Heart left ventricle (tissue), 16 donors: Measurements from ENCODE around the gene ABCC1. TPM values are rescaled to one million over a fixed set of nuclear protein-coding genes. Genes with fewer than 3 reads are reported as not detected.

Source experiments
- ATAC-seq, 4 donors: fragments of 200-7000 bp; cut with Tn5 transposase; one replicate each; pipeline ENCODE4 v1.9.1; 2020 to 2022; ENCODE audit warnings: moderate library complexity in 4 of 4, mild to moderate bottlenecking in 3 of 4, moderate number of reproducible peaks in 1 of 4
- DNase-seq, 5 donors: peaks; one replicate each; pipeline ENCODE4 v3.0.0-alpha.2; 2020
- H3K27ac ChIP-seq, 12 donors: fragments of 200-600 bp; sonication (generic) in 4 of 12; one replicate each; pipeline versions ENCODE4 v1.5.0 to v1.8.0; 2016 to 2022; ENCODE audit warnings: mild to moderate bottlenecking in 2 of 12
- H3K27me3 ChIP-seq, 9 donors: fragments of 200-600 bp; sonication (generic) in 2 of 9; one replicate each; pipeline versions ENCODE4 v1.5.1 to v1.8.0; 2016 to 2022; ENCODE audit warnings: mild to moderate bottlenecking in 3 of 9
- H3K36me3 ChIP-seq, 9 donors: fragments of 200-600 bp; sonication (generic) in 2 of 9; one replicate each; pipeline versions ENCODE4 v1.5.0 to v1.8.0; 2018 to 2022; ENCODE audit warnings: mild to moderate bottlenecking in 2 of 9
- H3K4me1 ChIP-seq, 12 donors: fragments of 200-600 bp; sonication (generic) in 4 of 12; one replicate each; pipeline versions ENCODE4 v1.5.0 to v1.8.0; 2016 to 2022; ENCODE audit warnings: mild to moderate bottlenecking in 3 of 12
- H3K4me3 ChIP-seq, 12 donors: fragments of 200-600 bp; sonication (generic) in 4 of 12; one replicate each; pipeline versions ENCODE4 v1.5.0 to v1.8.0; 2017 to 2022; ENCODE audit warnings: mild to moderate bottlenecking in 9 of 12, moderate library complexity in 4 of 12
- H3K9me3 ChIP-seq, 12 donors: fragments of 200-600 bp; sonication (generic) in 4 of 12; one replicate each; pipeline versions ENCODE4 v1.5.0 to v1.8.0; 2016 to 2022; ENCODE audit warnings: mild to moderate bottlenecking in 1 of 12
- POLR2A ChIP-seq, 2 donors: fragments of 450-650 bp; IDR thresholded peaks; one replicate each; pipeline ENCODE4 v1.6.1; 2017; ENCODE audit warnings: antibody characterized with exemption in 2 of 2, mild to moderate bottlenecking in 2 of 2, moderate library complexity in 2 of 2
- WGBS, 4 donors: extraction: QIAGEN DNeasy Blood & Tissue Kit in 2 of 4; methylation state at CpG; one replicate each; pipeline versions ENCODE4 v1.1.5 to v1.1.7; 2013 to 2018; 5-methylcytosine and 5-hydroxymethylcytosine counted together
- intact Hi-C, 10 donors: fragments of 100-400 bp; cut with DNase I; formaldehyde crosslinking; loops; one replicate each; pipeline versions ENCODE4 v1.11.1 to v1.14.2; 2022
- polyA plus RNA-seq, 2 donors: library from polyadenylated mRNA; stranded (reverse); fragments of 200-250 nt; gene quantifications; one replicate each; pipeline ENCODE4 v1.2.3, GENCODE V29; 2013
- total RNA-seq, 9 donors: library from RNA; depleted of rRNA in 2 of 9; stranded (reverse); fragments of >200 nt in 2 of 9; fragmentation: NEBNext Ultra II Directional in 3 of 9; extraction: Animal tissue kit (Norgen Biotek cat#: 25700) in 3 of 9; gene quantifications; one replicate each; pipeline versions ENCODE4 v1.1.0 to v1.2.4, GENCODE V29; 2016 to 2023
- TF ChIP-seq, protein P1 (sequence below), 12 donors: fragments of 200-600 bp; sonication (generic) in 4 of 12; IDR thresholded peaks; one replicate each; pipeline versions ENCODE4 v1.5.0 to v1.8.0; 2018 to 2022; ENCODE audit warnings: antibody characterized with exemption in 12 of 12, mild to moderate bottlenecking in 5 of 12
- donor health status: ischemic (EF 13 %, LVEDD 7.1; RV severe dilation, severe dysfunction).
- donor health status: healthy with polysubstance abuse.
- donor health status: DM: no; HTN: yes; CAD: no.
- donor health status: DM: no; HTN: no; CAD: no.
- donor health status: ischemic (EF 25% LVEDD 6.9; RV normal size, moderate dysfunction).
- donor health status: ischemic (EF 25% LVEDD 5.7; RV mildly dilated, moderate dysfunction).
- donor health status: healthy.
- donor health status: DM: yes; HTN: yes; CAD: no.
- donor health status: ischemic (EF 35%, LVEDD 5.7; RV mildly dilated, moderate dysfunction).
- donor health status: nonischemic (EF 11% LVEDD 7.7; RV severe dilation, severe dysfunction).
- donor health status: DM: yes; HTN: yes; CAD: no.
- donor health status: PGD.
- donor health status: ischemic (EF 29% LVEDD 5.4; RV normal size, mild dysfunction).
- donor health status: nonischemic (EF 23%, LVEDD 6.1; RV moderate dilation, normal function).

ABCC1 gene
- total and polyA plus RNA-seq, 11 donors, result 8.1 to 28.0 (median 22.4) TPM

DNA sequence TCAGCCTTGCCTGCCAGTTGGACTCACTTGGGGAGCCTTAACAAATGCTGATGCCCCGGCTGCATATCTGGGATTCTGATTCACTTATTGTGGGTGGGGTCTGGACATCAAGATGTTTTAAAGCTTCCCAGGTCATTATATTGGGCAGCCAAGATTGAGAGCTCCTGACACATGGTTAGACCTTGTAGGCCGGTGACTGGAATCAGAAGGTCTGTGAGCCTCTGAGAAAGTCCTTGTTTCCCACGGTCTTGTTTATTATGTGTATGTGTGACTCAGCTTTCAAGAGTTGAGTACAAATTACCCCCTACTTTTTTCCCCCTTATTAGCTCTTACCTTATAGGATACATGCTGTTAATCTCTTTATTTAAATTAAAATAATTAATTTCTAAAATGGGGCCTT is 103.5 kb downstream of the ABCC1 start:
- H3K4me1 ChIP-seq, result peaks cover 0 to 17% (median 0%) of the 10 kb centered on the region in 12 donors
- H3K4me3 ChIP-seq, result no peak overlapping the region
- peaks cover 0 to 99% (median 68%) of the 10 kb centered on the region in 9 donors for H3K36me3 ChIP-seq
- intact Hi-C loops, result loop anchor here in 3 of 10 donors (5.0 to 10.0 kb wide), 3 partner anchors 62 to 98 kb away; no protein-coding TSS in a partner anchor
- DNase-seq (no peak), ATAC-seq (no peak)
- no peak overlapping the region for H3K27ac ChIP-seq
- no peaks in the 10 kb centered on the region for H3K9me3 ChIP-seq
- H3K27me3 ChIP-seq, result no peaks in the 10 kb centered on the region
- TF ChIP-seq, protein P1, sequence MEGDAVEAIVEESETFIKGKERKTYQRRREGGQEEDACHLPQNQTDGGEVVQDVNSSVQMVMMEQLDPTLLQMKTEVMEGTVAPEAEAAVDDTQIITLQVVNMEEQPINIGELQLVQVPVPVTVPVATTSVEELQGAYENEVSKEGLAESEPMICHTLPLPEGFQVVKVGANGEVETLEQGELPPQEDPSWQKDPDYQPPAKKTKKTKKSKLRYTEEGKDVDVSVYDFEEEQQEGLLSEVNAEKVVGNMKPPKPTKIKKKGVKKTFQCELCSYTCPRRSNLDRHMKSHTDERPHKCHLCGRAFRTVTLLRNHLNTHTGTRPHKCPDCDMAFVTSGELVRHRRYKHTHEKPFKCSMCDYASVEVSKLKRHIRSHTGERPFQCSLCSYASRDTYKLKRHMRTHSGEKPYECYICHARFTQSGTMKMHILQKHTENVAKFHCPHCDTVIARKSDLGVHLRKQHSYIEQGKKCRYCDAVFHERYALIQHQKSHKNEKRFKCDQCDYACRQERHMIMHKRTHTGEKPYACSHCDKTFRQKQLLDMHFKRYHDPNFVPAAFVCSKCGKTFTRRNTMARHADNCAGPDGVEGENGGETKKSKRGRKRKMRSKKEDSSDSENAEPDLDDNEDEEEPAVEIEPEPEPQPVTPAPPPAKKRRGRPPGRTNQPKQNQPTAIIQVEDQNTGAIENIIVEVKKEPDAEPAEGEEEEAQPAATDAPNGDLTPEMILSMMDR (IDR thresholded peaks at IDR 0.05), result no peak
- TF ChIP-seq POLR2A (IDR thresholded peaks at IDR 0.05), result no peak
- WGBS, 4 donors, result 94 to 98% (median 95%) methylated on average over 3 of the region's 3 CpGs

DNA sequence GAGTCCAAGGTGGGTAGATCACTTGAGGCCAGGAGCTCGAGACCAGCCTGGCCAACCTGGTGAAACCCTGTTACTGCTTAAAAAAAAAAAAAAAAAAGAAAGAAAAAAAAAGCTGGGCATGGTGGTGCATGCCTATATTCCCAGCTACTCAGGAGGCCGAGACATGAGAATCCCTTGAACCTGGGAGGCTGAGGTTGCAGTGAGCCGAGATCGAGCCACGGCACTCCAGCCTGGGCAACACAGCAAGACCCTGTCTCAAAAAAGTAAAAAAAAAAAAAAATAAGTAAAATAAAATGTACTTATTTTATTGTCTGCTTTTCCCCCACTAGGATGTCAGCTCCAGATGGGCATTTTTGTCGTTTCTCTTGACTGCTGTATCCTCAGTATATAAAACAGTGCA is 107.7 kb downstream of the ABCC1 start:
- no peak overlapping the region for H3K27ac ChIP-seq
- DNase-seq, result no peak
- TF ChIP-seq, protein P1 (IDR thresholded peaks at IDR 0.05), result no peak
- TF ChIP-seq POLR2A (IDR thresholded peaks at IDR 0.05), result no peak
- H3K9me3 ChIP-seq, result no peaks in the 10 kb centered on the region
- H3K36me3 ChIP-seq, result peaks cover 0 to 87% (median 73%) of the 10 kb centered on the region in 9 donors
- no peak overlapping the region for H3K4me3 ChIP-seq
- peaks cover 0 to 11% (median 0%) of the 10 kb centered on the region in 12 donors for H3K4me1 ChIP-seq
- intact Hi-C loops, result loop anchor here in 2 of 10 donors (10.0 kb wide), 2 partner anchors 58 to 102 kb away; no protein-coding TSS in a partner anchor
- 95 to 97% (median 97%) methylated on average over 6 of the region's 6 CpGs for WGBS, 4 donors
- ATAC-seq, result no peak
- no peaks in the 10 kb centered on the region for H3K27me3 ChIP-seq

DNA sequence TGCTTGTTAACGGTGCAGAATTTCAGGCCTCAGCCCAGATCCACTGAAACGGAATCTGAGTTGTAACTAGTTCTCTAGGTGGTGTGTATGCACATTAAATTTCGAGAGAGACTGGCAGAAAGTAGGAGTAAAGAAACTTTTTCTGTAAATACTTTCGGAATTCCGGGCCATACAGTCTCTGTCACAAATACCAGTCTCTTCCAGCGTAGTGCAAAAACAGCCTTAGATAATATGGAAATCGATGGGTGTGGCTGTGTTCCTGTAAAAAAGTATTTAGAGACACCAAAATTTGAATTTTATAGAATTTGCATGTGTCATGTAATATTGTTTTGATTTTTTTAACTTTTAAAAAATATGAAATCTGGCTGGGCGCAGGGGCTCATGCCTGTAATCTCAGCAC is 109.7 kb downstream of the ABCC1 start:
- TF ChIP-seq, protein P1 (IDR thresholded peaks at IDR 0.05), result no peak
- no peak for TF ChIP-seq POLR2A (IDR thresholded peaks at IDR 0.05)
- H3K36me3 ChIP-seq, result peaks cover 0 to 75% (median 52%) of the 10 kb centered on the region in 9 donors
- no peak overlapping the region for H3K4me3 ChIP-seq
- H3K4me1 ChIP-seq, result peaks cover 0 to 14% (median 4%) of the 10 kb centered on the region in 12 donors
- H3K9me3 ChIP-seq, result no peaks in the 10 kb centered on the region
- intact Hi-C loops, result loop anchor here in 2 of 10 donors (10.0 kb wide), 2 partner anchors 56 to 104 kb away; no protein-coding TSS in a partner anchor
- ATAC-seq, result no peak
- H3K27ac ChIP-seq, result peak overlapping the region in 1 of 12 donors; percentile 84
- 96 to 98% (median 97%) methylated on average over 8 of the region's 8 CpGs for WGBS, 4 donors
- H3K27me3 ChIP-seq, result no peaks in the 10 kb centered on the region
- DNase-seq, result no peak

DNA sequence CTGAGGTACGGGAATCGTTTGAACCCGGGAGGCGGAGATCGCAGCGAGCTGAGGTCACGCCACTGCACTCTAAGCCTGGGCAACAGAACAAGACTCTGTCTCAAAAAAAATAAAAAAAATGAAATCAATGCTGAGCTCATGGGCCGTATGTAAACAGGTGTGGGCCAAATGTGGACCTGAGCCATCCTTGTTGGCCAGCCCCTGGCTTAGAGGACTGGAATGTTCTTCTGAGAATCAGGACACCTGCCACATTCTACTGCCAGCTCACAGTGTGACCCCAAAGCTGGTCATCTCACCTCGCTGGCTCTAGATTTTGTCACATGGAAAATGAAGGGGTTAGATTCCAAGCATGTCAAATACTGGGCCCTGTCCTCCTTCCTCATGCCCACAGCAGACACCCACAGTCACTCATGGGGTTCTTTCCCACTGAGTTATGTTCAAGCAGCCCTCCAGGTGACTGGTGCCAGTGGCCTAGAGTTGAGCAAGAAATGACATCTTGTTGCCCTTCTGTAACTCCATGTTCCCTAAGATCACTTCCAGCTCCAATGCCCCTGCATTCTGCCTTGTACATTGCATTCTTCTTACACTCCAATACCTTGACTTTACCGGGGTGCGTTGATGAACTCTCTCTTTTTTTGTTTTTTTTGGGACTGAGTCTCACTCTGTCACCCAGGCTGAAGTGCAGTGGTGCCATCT is 110.6 kb downstream of the ABCC1 start:
- H3K27me3 ChIP-seq, result no peaks in the 10 kb centered on the region
- 95 to 97% (median 95%) methylated on average over 11 of the region's 11 CpGs for WGBS, 4 donors
- intact Hi-C loops, result loop anchor here in 2 of 10 donors (10.0 kb wide), 2 partner anchors 55 to 105 kb away; no protein-coding TSS in a partner anchor
- TF ChIP-seq POLR2A (IDR thresholded peaks at IDR 0.05), result no peak
- TF ChIP-seq, protein P1 (IDR thresholded peaks at IDR 0.05), result no peak
- ATAC-seq (no peak), DNase-seq (no peak)
- no peaks in the 10 kb centered on the region for H3K9me3 ChIP-seq
- peak overlapping the region in 1 of 12 donors; percentile 84 for H3K27ac ChIP-seq
- no peak overlapping the region for H3K4me3 ChIP-seq
- H3K4me1 ChIP-seq, result peaks cover 0 to 14% (median 4%) of the 10 kb centered on the region in 12 donors
- peaks cover 0 to 70% (median 44%) of the 10 kb centered on the region in 9 donors for H3K36me3 ChIP-seq
